Measurements from ENCODE around the gene FBLIM1.
"Not testable (repeated sequence)": the region's sequence is repeated elsewhere in the genome, so short reads cannot be mapped to it uniquely, and the experiment has no call there.

Gene FBLIM1

DNA sequence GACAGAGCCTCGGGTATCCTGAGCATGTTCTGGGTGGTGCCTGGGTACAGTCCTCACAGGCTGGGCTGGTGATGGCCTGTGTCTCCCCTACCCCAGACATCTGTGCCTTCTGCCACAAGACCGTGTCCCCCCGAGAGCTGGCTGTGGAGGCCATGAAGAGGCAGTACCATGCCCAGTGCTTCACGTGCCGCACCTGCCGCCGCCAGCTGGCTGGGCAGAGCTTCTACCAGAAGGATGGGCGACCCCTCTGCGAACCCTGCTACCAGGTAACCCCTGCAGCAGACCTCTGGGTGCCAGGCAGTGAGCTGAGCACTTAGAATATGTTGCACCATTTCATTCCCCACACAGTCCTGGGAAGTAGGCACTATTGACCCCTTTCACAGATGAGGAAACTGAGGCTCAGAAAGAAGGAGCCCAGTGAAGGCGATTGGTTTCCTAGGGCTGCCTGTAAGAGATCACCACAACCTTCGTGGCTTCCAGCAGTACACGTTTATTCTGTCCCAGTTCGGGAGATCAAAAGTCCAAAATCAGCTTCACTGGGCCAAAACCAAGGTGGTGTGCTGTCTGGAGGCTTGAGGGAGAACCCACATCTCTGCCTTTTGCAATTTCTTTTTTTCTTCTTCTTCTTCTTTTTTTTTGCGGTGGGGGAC, 11.8 kb downstream of the FBLIM1 start:
- no peak for DNase-seq

DNA sequence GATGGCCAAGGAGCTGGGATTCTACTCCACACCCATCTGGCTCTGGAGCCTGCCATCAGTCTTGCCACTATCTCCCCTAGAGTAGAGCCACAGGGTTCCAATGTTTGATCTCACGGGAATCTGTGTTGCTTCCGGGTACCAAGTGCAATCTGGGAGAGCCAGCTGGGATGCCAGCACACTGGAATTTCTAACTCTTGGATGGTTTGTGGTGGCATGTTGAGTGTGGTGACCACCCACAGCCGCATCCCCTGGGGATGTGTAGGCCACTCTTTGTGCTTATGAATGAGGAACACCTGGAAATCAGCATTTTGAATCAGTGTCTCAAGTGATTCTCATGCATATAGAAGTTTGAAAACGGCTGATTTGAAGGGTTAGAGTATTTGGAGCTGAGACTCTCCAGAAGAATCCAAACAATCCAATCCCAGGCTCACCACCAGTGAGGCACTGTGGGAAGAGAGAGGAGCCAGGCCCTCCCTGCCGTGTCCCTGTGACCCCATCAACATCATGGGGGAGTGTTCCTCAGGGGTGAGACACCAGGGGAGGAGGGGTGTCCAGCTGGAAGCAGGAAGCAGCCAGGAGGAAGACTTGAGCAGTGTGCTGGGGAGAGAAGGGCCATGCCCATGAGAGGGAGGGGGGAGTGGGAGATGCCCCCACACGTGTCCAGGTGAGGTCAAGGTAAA, 13.4 kb downstream of the FBLIM1 start:
- no peak for DNase-seq

DNA sequence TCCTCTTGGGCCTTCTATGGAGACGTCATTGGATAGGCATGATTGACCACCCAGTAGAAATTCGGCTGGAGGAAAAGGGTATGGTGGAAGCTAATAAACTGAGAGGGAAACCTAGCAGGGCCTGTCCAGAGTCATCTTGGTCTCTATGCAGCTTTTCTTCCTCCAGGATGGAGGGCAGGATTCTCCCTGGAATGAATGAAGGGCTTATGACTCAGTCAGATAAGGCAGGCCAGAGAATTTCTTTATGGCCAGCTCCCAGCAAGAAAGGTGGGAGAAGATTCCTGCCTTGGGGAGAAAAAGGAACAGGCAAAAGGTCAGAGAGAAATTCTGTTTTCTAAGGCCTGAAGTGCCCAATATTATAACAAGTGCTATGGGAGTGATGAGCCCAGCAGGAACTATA, 17.1 kb downstream of the FBLIM1 start:
- no peak for DNase-seq

DNA sequence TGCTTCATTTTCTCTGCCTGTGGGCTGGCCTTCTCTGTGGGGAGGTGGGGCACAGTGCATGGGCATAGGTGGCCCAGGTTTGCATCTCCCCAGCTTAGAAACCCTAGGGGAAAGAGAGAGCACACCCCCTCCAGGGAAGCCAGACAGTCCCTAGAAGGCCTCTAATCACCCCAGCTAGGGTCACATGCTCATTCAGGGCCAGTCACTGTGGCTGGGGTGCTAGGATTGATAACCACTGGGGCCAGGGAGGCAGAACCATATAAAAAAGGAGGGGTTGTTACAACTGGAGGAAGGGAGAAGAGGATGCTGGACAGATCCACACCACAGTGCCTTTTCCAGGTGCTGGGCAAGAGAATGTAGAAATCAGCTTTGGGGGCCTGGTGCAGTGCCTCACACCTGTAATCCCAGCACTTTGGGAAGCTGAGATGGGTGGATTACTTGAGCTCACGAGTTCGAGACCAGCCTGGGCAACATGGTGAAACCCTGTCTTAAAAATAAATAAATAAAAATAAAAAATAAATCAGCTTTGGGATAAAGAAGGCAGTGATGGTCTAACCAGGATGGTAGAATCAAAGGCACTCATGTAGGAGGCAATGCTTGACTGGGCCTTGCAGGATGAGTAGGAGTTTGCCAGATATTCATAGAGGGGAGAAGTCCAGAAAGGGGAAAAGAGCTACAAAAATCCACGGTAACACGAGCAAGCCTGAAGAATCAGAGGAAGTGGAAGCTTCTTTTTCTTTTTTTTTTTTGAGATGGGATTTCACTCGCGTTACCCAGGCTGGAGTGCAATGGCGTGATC, 19.5 kb downstream of the FBLIM1 start:
- DNase-seq, result no peak

DNA sequence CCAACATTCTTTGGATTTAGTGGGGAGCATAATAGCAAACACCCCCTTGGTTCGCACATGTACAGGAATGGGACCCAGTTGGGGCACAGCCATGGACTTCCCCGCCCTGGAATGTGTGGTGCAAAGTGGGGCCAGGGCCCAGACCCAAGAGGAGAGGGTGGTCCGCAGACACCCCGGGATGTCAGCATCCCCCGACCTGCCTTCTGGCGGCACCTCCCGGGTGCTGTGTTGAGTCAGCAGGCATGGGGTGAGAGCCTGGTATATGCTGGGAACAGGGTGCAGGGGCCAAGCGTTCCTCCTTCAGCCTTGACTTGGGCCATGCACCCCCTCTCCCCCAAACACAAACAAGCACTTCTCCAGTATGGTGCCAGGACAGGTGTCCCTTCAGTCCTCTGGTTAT, 27.1 kb downstream of the FBLIM1 start:
- no peak for DNase-seq

DNA sequence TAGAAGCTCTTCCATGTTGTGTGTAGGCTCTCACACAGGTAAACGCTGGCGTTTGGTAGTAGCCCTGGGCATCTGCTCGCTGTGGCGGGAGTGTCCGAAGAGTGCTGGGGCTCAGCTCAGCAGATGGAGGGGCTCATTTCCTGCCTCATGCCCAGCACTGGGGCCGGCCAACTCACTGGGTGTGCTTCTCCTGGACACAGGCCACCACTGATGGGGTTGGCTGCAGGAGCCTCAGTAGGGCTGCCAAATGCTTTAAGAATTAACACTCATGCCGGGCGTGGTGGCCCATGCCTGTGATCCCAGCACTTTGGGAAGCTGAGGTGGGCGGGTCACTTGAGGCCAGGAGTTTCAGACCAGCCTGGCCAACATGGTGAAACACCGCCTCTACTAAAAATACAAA, 28.0 kb downstream of the FBLIM1 start:
- peak; percentile 41 for DNase-seq

DNA sequence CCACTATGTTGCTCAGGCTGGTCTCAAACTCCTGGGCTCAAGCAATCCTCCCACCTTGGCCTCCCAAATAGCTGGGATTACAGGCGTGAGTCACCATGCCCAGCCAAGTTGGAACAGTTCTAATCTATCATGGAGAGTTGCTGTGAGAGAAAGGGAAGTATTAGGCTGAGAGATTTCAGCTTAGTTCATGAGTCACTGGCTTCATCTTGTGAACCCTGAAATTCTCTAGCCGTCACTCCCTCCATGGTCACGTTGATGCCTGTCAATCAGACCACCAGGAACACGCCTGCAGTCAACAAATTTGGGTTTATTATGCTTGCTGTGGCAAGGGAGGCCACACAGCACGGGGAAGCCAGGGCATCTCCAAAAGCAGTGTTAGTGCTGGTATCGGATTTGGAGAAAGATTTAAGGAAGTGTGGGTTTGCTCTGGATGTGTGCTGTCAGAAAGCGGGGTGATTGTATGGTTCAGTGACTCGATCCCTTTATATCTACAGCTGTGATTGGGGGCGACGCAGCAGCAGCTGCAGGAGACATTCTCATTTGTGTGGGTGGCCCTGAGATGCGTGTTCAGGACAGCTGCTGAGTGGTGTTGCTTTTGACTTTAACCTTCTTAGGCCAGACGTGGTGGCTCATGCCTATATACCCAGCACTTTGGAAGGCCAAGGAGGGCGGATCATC, 30.2 kb downstream of the FBLIM1 start:
- DNase-seq, result no peak

DNA sequence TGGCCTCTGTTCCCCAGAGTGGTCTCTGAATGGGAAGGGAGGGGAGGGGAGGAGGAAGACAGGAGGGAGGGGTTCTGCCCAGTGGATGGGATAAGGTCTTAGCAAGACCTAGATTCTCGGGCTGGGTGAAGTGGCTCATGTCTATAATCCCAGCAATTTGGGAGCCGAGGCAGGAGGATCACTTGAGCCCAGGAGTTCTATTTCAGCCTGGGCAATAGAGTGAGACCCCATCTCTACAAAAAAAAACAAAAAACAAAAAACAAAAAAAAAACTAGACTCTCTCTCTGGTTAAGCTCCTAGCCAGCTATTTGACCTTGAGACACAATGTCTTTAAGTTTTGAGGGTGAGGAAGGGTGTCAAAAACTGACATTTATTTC, 37.5 kb downstream of the FBLIM1 start:
- DNase-seq, result no peak

DNA sequence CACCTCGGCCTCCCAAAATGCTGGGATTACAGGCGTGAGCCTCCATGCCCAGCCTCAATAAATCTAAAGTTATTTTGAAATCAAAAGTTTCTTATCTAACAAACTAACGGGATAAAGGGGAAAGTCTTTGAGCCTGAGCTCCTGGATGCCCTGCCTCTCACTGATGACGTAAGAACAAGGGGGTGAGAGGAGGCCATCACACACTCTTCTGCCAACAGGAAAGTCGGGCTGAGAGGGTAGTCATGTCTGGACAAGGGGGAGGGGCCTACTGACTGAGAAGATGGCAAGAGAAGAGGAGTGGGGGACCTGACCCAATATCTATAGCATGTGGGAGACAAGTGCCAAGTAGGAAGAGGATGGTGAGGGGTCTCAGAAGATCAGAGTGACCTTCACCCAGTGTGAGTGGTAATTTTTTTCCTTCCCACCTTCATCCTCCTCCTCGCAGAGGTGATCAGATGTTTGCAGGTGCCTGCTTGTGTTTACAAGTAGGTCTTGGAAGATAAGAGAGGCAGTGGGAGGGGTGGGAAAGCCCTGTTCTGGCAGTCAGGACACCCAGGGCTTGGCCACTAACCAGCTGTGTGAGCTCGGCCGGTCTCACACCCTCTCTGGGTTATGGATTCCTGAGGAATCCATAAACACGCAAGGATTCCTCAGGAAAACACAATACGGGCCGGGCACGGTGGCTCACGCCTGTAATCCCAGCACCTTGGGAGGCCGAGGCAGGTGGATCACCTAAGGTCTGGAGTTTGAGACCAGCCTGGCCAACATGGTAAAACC, 39.2 kb downstream of the FBLIM1 start:
- DNase-seq, result no peak

DNA sequence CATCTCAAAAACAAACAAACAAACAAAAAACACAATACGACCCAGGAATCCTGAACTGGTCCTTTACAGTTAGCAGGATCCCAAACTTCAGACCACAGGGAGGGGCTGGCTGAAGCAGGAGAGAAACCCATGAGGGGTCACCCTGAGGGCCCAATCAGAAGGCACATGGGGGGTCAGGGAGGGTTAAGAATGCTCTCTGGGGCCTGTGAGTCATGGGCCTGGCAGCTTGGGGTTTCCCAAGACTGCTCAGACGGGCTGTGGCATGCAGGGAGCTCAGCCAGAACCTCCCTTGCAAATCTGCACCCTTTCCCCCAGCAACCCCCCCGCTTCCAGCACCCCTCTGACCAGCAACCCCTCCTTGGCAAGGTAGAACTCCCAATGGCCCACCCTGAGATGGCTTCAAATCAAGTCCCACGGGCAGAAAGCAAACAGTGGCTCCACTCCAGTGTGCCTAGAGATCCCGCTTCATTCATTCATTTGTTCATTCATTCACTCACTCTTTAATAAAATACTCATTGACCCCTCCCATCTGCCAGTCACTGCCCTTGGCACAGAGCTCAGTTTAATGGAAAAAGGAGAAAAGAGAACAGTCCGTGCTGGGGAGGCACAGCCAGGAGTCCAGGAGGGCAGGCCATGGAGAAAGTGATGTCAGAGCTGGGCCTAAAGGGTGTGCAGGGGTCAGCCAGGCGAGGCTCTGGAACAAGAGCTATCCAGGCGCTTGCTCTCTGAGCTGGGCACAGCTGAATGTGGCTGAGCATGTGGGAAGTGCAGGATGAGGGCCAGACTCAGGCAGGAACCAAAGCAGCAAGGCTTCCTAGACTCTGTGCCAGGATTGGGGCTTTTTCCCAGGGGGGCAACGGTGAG, 40.6 kb downstream of the FBLIM1 start:
- no peak for DNase-seq

DNA sequence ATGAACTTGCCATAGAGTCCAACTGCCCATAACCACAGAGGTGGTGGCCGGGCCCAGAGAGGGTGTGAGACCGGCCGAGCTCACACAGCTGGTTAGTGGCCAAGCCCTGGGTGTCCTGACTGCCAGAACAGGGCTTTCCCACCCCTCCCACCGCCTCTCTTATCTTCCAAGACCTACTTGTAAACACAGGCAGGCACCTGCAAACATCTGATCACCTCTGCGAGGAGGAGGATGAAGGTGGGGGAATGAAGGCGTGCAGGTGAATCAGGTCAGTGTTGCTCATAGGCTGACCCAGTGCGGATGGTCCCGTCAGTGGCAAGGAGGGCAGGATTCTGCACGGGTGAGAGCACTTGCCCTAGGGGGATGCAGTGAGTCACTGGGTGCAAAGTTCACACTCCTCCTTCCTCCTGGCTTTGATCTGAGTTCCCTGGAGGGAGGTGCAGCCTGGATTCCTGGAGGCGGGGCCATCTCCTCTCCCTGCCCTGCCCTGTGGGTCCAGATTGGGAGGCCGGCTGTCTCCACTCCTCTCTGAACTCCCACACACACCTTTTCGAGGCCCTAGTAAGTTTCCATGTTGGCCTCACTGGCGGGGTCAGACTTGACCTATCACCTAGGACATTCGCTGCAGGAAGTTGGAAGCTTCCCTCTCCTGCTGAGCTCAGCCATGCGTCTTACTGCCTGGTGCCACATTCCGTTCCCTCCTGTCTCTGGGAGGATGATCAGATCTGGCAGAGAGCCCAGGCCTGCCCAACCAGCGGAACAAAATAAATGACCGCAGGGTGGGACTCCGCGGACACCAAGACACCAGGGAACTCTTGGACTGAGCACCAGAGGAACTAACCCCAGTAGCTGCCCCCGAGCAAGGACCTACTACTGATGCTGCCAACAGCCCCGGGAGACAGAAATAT, 41.6 kb downstream of the FBLIM1 start:
- DNase-seq, result no peak

DNA sequence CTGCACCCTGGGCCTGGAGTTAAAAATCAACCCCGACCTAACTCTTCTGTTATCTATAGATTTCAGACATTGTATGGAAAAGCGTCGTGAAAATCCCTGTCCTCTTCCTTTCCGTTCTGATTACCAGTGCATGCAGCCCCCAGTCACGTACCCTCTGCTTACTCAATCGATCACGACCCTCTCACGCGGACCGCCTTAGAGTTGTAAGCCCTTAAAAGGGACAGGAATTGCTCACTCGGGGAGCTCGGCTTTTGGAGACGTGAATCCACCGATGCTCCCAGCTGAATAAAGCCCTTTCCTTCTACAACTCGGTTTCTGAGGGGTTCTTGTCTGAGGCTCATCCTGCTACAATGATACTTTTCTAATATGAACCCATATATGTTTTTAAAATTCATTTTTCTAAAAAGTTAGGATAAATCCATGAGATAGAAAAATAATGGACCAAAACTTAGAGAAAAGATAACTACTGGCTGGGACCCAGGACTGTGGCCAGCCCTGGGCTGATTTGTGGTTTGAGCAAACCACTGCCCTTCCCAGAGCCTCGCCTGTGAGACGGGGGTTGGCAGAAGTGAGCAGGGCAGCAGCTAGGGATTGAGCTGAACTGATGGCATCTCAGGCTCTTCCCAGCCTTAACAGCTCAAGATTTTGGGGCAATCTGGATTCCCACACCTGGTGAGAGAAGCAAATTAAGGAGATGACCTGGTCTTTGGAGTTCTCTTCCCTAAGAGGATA, 43.8 kb downstream of the FBLIM1 start:
- no peak for DNase-seq

DNA sequence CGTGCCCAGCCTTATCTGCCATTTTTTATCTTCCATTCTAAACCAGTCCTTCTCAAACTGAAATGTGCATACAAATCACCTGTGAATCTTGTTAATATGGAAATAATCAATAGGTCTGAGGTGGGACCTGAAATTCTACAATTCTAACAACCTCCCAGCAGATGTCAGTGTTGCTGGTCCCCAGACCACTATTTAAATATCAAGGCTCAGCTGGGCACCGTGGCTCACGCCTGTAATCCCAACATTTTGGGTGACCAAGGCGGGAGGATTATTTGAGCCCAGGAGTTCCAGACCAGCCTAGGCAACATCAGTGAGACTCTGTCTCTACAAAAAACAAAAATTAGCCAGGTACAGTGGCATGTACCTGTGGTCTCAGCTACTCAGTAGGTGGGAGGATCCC, 44.8 kb downstream of the FBLIM1 start:
- DNase-seq, result no peak

DNA sequence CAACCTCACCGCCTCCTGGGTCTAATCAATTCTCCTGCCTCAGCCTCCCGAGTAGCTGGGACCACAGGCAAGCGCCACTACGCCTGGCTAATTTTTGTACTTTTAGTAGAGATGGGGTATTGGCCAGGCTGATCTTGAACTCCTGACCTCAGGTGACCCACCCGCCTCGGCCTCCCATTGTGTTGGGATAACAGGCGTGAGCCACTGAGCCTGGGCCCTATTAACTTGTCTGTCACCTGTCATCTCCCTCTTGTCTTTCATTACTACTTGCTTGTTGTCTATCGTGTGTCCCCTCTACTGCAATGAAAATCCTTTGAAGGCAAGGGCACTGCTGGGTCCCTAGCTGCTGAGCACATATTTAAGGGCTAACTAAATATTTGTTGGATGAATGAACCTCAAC, 45.5 kb downstream of the FBLIM1 start:
- DNase-seq, result no peak

DNA sequence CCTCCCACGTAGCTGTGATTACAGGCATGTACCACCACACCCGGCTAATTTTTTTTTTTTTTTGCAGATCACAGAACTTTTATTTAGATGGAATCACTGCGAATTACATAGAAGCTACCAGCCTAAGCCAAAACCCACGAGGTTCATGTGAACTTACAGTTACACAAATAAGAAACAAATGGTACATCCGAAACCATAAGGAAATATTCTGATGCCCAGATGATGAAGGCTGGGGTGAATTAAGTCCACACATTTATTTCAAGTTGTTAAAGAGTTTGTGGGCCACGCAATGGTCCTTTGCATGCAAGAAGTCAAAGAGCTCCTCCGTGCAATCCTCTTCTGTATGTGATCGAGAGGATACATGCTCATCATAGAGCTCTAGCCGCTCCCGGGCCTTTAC, 48.5 kb downstream of the FBLIM1 start:
- DNase-seq, result no peak

DNA sequence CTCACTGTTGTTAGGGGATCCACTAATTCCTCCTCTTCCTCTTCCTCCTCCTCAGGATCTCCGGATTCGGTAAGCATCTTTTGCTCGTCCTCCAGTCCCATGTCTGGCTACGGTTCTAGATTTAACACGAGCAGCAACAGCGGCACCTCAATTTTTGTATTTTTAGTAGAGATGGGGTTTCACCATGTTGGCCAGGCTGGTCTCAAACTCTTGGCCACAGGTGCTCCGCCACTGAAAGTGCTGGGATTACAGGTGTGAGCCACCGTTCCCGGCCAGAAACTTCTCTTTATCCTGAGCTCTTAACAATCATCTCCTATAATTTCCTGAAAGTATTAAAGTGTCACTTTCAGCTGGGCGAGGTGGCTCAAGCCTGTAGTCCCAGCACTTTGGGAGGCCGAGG, 49.0 kb downstream of the FBLIM1 start, which contains the start of gene UQCRHL:
UQCRHL (minus strand) TSS at position 101 of the 400 bp plus-strand sequence; CDS start at position 101, 0 bp downstream.
- not testable (repeated sequence) for DNase-seq

DNA sequence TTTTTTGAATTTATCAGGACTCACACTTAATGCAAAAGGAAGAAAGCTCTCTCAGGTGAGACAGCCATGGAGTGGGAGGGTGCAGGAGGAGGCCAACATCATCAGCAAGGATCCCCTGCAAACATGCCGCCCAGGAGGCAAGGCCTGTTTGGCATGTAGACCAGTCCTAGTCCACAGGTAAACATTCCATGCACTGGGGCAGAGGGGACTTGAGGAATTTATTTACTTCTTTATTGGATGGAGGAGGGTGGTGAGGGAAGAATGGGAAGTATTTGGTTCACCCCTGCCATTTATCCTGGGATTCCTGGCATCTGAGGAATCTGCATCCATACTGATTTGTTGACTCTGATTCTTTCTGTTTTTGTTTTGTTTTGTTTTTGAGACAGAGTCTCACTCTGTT, 50.4 kb downstream of the FBLIM1 start:
- no peak for DNase-seq

DNA sequence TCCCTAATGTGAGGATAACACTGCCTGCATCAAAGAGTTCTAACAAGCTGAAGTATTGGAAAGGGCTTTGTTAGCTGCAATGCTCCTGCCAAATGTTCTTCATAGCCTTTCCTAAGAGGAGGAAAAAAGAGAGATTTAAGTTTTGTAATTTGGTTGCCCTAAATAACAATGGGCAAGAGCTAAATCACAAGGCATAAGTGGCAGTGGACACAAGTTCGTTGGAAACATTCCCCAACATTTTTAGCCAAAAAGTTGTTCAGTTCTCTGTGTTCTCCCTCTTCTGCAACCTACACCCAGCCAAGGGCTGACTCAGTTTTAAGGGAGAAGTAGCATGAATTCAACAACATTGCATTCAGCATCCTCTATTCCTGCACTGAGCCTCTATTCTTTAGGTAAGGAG, 51.5 kb downstream of the FBLIM1 start:
- no peak for DNase-seq

DNA sequence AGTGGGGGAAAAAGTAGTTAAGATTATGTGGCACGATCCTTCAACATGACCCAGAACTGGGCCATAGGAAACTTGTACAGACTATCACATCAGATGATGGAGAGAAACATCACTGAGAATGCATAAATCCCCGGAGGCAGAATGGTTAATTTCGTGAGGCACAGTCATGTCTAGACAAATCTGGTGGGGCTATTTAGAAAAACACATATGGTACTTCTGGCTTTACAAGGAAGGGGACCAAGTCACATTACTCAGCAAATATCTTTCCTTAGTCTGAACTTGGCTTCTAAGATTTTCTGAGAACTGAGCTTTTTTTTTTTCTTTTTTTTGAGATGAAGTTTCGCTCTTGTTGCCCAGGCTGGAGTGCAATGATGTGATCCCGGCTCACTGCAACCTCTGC, 58.1 kb downstream of the FBLIM1 start:
- DNase-seq, result no peak

DNA sequence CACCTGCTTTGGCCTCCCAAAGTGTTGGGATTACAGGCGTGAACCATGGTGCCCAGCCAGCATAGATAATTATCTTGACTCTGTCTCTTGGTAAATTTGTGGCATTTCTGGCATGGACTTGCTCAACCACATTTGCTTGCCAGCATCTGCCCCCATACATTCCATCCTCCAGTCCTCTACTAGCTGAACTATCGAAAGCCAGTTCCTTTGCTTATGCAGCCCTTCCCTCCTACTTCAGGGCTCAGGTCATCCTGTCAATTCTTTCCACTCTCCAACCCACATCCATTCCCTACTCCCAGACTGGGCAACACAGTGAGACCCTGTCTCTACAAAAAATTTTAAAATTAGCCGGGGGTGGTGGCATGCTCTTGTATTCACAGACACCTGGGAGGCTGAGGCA, 61.9 kb downstream of the FBLIM1 start:
- DNase-seq, result no peak
